AG04449 (cell line): Measurements from ENCODE around the gene FRK.

Experiments used
- CTCF ChIA-PET: fragments of 350-600 bp; formaldehyde crosslinking; extraction: SDS; loops from one replicate; lab custom pipeline; 2021; ENCODE audit warnings: antibody characterized with exemption; lab: Yijun Ruan, JAX
- POLR2A ChIA-PET: fragments of 400-600, 350-600 bp; formaldehyde crosslinking; extraction: SDS; loops from one replicate; lab custom pipeline; 2020; ENCODE audit warnings: antibody characterized with exemption, inconsistent platforms; lab: Yijun Ruan, JAX
- DNase-seq: peaks from one replicate; pipeline ENCODE4 v3.0.0-alpha.2; 2010; ENCODE audit warnings: low read depth, low spot score
- H3K4me3 ChIP-seq: 2 replicates; pipeline ENCODE4 v1.5.1; 2011; ENCODE audit warnings: low read depth, mild to moderate bottlenecking, control low read depth, low read length
- CTCF ChIP-seq: IDR thresholded peaks from one replicate; pipeline ENCODE4 v1.5.1; 2011; ENCODE audit warnings: mild to moderate bottlenecking, moderate library complexity, low read length, control low read depth, inconsistent platforms; ENCODE audit not compliant: insufficient read depth; ENCODE audit errors: missing control alignments

FRK gene

GRCh38 chr6:116034327-116034726, 26.4 kb downstream of the FRK start:
- CTCF ChIA-PET, result interaction anchor here (1.2 to 1.5 kb wide), 2 partner anchors 26 to 53 kb away, joined by 3 to 4 read pairs; no protein-coding TSS in a partner anchor
- TF ChIP-seq CTCF, result no peak
- POLR2A ChIA-PET, result no interaction called here
- no peak for DNase-seq
- H3K4me3 ChIP-seq, result no peak overlapping the region

GRCh38 chr6:116033687-116034303, 26.9 kb downstream of the FRK start:
- ChIA-PET CTCF (interaction anchor here (1.2 to 1.5 kb wide), 2 partner anchors 26 to 54 kb away, joined by 3 to 4 read pairs; no protein-coding TSS in a partner anchor), POLR2A (no interaction called here)
- no peak for TF ChIP-seq CTCF
- H3K4me3 ChIP-seq, result no peak overlapping the region
- no peak for DNase-seq

GRCh38 chr6:116030770-116031169, 29.9 kb downstream of the FRK start:
- DNase-seq, result no peak
- H3K4me3 ChIP-seq, result no peak overlapping the region
- ChIA-PET POLR2A (no interaction called here), CTCF (interaction anchor here (1.3 to 3.4 kb wide), 2 partner anchors 19 to 66 kb away, joined by 4 to 15 read pairs; no protein-coding TSS in a partner anchor)
- TF ChIP-seq CTCF, result no peak

GRCh38 chr6:116029535-116029934, 31.2 kb downstream of the FRK start:
- DNase-seq, result no peak
- TF ChIP-seq CTCF, result no peak
- ChIA-PET POLR2A (no interaction called here), CTCF (interaction anchor here (1.1 kb wide), 1 partner anchor 19 kb away, joined by 3 read pairs; no protein-coding TSS in a partner anchor)
- no peak overlapping the region for H3K4me3 ChIP-seq

GRCh38 chr6:116028233-116028632, 32.5 kb downstream of the FRK start:
- DNase-seq, result no peak
- TF ChIP-seq CTCF, result no peak
- ChIA-PET CTCF (interaction anchor here (1.1 kb wide), 2 partner anchors 16 to 17 kb away, joined by 3 read pairs; no protein-coding TSS in a partner anchor), POLR2A (no interaction called here)
- no peak overlapping the region for H3K4me3 ChIP-seq

- ChIA-PET CTCF (interaction anchor here (1.1 kb wide), 1 partner anchor 15 kb away, joined by 3 read pairs; no protein-coding TSS in a partner anchor), POLR2A (no interaction called here)
- no peak for DNase-seq
- TF ChIP-seq CTCF, result no peak
- H3K4me3 ChIP-seq, result no peak overlapping the region
Observed at GRCh38 chr6:116027801-116028200, 32.9 kb downstream of the FRK start.
